ENCODE data around the gene WDR4.

DNA sequence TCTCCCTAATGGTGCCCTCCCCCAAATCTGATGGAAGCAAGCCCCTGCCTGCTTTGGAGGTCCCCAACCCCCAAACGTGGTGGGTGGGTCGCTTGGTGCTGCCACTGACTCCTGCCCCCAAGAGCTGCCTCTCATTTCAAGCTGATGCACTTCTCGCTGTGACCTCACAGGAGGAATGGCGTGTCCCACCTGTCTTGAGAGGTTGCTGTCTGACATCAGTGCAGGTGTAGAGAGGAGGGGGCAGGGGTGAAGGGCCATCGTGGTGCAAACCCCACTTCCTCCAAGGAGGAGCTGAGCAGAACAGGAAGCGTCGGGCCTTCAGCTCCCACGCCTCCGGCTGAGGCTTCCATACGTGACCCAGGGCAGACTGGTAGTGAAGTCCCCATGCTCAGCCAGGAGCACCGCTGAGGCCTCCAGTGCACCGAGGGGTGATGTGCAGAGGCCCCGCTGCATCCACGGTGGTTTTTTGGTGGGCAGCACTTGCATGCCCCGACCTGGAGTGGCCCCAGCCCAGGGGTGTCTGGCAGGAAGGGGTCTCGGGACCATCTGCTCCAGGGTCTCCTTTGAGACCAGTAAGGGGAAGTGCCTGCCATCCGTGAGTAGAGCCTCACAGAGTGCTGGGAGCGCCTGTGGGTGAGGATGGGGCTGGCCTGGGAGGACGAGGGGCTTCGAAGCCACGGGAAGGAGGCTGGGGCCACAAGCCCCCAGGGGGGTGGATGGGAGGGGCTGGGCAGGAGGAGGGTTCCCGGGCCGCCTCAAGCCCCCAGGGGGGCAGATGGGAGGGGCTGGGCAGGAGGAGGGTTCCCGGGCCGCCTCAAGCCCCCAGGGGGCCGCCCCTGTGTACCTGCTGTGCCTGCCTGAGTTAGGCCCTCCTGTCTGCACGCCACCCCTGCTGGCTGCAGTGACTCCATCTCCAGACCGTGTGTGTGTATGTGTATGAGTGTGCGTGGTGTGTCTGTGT is 39.8 kb downstream of the WDR4 start:
- TF ChIP-seq CTCF (conservative IDR thresholded peaks at IDR 0.05; ENCODE audit: low read depth, low read length) (no peak), EZH2 (IDR thresholded peaks at IDR 0.05; ENCODE audit: low read length, unreplicated experiment) (no peak), EZH2phosphoT487 (IDR thresholded peaks at IDR 0.05; ENCODE audit: borderline replicate concordance, low read length) (no peak)

Data from PC-3 (cell line).